GM12874 (cell line): ENCODE results near the gene PDIA5.

Experiments
- CTCF ChIP-seq: IDR thresholded peaks from 2 replicates; pipeline ENCODE4 v1.5.1; 2011; ENCODE audit warnings: low read depth, mild to moderate bottlenecking, control low read depth, low read length, moderate library complexity; ENCODE audit not compliant: insufficient read depth

The PDIA5 gene

GRCh38 chr3:123180791-123181190 is 114.0 kb downstream of the PDIA5 start:
- TF ChIP-seq CTCF: no peak

GRCh38 chr3:123186695-123187094 is 119.9 kb downstream of the PDIA5 start:
- TF ChIP-seq CTCF: no peak

GRCh38 chr3:123188058-123188457 is 121.2 kb downstream of the PDIA5 start:
- no peak for TF ChIP-seq CTCF

GRCh38 chr3:123193448-123194101 is 126.8 kb downstream of the PDIA5 start:
- no peak for TF ChIP-seq CTCF

- TF ChIP-seq CTCF: no peak
Observed at GRCh38 chr3:123194552-123194951, 127.7 kb downstream of the PDIA5 start.

- TF ChIP-seq CTCF: no peak
Observed at GRCh38 chr3:123198372-123198771, 131.5 kb downstream of the PDIA5 start.

- no peak for TF ChIP-seq CTCF
Observed at GRCh38 chr3:123201223-123201556, 134.4 kb downstream of the PDIA5 start.
